ENCODE results near the gene IFNA21.

IFNA21 gene

DNA sequence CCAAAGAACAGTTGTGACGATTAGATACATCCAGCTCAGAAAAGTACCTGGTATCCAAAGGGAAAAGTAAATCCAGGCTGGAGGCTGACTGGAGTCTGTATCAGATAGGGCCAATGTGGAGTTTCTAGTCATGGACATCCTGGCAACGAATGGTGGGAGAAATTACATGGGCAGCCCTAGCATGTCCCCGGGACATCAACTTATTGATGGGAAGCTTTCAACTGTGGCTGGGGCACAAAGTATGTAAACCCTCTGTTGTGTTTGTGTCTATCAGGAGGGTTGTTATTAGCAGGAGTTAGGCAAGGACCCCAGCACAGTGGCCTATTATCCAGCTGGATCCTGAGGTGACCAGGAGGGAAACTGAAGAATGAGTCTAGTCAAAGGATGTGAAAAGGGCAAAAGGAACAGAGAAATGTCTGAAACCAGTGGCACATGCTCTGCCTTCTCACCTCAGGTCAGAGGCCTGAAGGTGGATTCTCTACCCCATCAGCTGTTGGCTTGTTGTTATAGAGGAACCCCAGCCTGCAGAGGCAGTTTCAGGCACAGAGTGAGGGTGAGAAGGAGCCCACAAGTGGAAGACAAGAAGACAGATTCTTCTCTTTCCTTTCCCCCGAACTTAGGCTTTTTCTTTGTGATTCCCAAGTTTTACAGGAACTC is 44.7 kb downstream of the IFNA21 start:
- no peak overlapping the region for H3K4me3 ChIP-seq (ENCODE audit: low read length)
- no peak for DNase-seq (ENCODE audit: low read depth)
- no peak for TF ChIP-seq CTCF (conservative IDR thresholded peaks at IDR 0.05; ENCODE audit: low read depth, low read length)

GRCh38 chr9:21121079-21121478 is 45.4 kb downstream of the IFNA21 start:
- no peak overlapping the region for H3K4me3 ChIP-seq (ENCODE audit: low read length)
- no peak for DNase-seq (ENCODE audit: low read depth)
- no peak for TF ChIP-seq CTCF (conservative IDR thresholded peaks at IDR 0.05; ENCODE audit: low read depth, low read length)

- no peak overlapping the region for H3K4me3 ChIP-seq (ENCODE audit: low read length)
- no peak for TF ChIP-seq CTCF (conservative IDR thresholded peaks at IDR 0.05; ENCODE audit: low read depth, low read length)
- DNase-seq (ENCODE audit: low read depth) = no peak
Measured at GRCh38 chr9:21119093-21119770, 47.2 kb downstream of the IFNA21 start.

Measured in retinal pigment epithelial cell (primary cell).